C4-2B (cell line): Measurements from ENCODE around the gene TAF15.

Source experiments
- ZFX ChIP-seq: fragments of 450-650 bp; IDR thresholded peaks from 2 replicates; pipeline ENCODE4 v1.6.1; 2017
- TF ChIP-seq, protein P1 (sequence below): fragments of 450-650 bp; conservative IDR thresholded peaks from 2 replicates; pipeline ENCODE4 v1.5.1; 2017; ENCODE audit warnings: mild to moderate bottlenecking

- TF ChIP-seq, protein P1, sequence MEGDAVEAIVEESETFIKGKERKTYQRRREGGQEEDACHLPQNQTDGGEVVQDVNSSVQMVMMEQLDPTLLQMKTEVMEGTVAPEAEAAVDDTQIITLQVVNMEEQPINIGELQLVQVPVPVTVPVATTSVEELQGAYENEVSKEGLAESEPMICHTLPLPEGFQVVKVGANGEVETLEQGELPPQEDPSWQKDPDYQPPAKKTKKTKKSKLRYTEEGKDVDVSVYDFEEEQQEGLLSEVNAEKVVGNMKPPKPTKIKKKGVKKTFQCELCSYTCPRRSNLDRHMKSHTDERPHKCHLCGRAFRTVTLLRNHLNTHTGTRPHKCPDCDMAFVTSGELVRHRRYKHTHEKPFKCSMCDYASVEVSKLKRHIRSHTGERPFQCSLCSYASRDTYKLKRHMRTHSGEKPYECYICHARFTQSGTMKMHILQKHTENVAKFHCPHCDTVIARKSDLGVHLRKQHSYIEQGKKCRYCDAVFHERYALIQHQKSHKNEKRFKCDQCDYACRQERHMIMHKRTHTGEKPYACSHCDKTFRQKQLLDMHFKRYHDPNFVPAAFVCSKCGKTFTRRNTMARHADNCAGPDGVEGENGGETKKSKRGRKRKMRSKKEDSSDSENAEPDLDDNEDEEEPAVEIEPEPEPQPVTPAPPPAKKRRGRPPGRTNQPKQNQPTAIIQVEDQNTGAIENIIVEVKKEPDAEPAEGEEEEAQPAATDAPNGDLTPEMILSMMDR = no peak
- no peak for TF ChIP-seq ZFX
These were observed 84.5 kb downstream of the TAF15 start for GRCh38 chr17:35893751-35894150.
